HG03108 (cell line): Measurements from ENCODE around the gene GADL1.
A peak's percentile ranks its signal among the peaks of the same experiment; 100 is the strongest.

Experiments used
- ATAC-seq: cut with Tn5 transposase; IDR thresholded peaks from one replicate; pipeline ENCODE4 v1.9.1; 2021; ENCODE audit warnings: moderate library complexity; ENCODE audit not compliant: unreplicated experiment

Gene GADL1

DNA sequence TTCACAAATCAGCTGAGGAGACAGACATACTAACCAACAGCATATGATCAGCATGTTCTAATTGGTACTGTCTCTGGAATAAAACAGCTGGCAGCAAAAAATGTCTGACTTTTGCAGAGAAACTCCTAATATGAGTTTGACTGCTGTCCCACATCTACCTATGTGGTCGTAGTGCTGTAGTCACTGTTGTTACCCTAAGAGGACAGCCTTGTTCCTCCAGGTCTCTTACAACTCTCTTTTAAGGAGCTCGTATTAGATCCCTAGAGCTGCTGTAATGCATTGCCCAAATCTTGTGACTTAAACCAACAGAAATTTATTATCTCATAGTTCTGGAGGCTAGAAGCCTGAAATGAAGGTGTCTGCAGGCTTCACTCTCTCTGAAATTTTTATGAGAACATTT lies 195.9 kb downstream of the GADL1 start:
- no peak for ATAC-seq

DNA sequence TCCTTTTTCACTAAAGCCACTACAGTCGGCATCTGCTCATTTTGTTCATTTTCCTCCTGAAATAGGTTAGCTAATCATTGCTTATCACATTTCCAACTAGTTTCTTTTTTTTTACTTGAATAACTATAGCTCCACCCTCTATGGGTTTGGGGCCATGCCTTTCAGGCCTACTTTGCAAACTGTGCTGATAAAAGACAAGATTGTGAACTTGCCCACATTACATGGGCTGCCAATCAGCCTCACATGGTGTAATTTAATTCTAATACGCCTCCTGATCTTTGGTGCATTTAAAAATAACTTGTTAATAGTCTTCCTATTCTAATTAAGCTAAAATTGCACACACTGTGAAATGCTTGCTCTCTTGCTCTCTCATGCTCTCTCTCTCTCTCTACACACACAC lies 197.6 kb downstream of the GADL1 start:
- no peak for ATAC-seq

DNA sequence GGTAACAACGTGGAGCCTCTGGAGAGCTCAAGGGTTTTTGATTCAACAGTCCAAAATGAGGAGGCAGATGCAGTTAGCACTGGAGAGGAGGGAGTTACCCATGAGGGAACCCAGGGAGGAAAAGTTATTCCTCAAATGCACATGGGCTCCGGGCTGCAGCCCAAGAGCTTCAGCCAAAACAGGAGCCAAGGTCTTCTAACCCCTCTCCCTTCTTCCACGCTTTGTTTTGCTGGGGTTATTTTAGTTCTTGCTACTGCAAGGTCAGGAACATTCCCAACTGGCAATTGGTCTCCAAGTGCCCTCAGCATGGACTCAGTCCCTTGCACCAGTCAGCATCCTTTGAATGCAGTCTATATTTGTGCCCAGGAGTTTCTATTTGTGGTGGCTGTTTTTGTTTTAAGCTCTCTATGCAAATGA lies 198.1 kb downstream of the GADL1 start:
- no peak for ATAC-seq

DNA sequence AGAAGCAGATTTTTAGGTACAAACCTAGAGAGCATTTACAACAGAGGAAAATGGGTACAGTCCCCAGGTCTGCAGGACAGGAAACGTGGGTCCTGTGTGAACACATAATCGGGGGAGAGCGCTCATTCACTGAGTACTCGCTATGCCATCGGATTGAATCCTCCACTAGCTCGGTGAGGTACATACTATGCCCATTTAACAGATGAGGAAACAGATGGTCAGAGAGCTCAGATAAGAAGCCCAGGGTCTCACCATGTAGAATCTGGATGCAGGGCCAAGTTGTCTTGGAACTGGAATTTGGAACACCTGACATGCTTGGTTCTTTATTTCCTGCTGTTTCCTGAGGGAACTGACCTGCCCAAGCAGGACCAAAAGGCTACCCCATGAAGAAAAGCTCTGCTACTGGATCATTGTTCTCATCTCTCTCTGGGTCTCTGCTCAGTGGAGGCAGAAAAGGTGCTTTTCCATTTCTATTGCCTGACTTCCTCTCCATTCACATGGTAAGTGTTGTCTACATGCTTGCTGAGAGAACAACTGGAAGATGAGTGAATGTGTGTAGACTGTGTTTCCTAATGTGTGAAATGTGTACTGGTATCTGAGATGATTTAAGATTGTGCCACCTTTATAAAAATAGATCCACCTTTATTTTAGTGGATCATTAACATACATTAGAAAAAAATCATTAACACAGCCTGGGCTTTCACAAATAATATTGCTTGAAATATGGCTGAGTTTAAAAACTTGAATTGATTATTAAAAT lies 199.0 kb downstream of the GADL1 start:
- ATAC-seq: no peak

DNA sequence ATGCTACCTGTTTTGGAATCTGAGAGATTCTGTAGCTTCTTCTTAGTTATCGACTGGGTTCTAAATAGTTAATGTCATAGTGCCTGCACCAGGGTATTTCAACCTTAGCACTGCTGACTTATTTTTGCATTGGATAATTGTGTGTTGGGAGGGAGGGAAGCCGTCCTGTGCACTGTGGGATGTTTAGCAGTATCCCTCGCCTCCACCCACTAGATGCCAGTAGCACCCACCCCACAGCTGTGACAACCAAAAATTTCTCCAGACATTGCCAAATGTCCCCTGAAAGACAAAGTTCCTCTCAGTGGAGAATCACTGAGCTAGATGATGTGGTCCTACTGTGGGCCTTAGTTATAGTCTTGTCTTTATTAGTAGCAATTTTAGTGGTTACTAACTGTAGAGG lies 199.8 kb downstream of the GADL1 start:
- ATAC-seq: no peak

DNA sequence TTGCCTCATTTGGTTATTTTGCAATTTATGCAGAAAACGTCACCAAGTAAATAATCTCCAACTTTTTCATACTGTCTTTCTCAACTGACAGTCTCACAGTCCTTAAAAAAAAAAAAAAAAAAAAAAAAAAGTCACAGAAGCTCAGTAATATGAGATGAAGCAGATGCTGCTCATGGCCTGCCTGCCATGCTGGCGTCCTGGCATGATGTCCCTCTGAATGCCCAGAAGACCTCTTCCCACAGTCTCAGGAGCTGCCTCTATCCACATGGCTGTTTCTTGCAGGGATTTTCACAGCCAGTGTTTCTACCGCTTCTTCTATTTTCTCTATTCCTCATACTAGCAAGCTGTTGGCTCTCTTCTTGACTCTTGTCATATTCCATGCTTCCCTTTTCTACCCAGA lies 200.3 kb downstream of the GADL1 start:
- no peak for ATAC-seq

DNA sequence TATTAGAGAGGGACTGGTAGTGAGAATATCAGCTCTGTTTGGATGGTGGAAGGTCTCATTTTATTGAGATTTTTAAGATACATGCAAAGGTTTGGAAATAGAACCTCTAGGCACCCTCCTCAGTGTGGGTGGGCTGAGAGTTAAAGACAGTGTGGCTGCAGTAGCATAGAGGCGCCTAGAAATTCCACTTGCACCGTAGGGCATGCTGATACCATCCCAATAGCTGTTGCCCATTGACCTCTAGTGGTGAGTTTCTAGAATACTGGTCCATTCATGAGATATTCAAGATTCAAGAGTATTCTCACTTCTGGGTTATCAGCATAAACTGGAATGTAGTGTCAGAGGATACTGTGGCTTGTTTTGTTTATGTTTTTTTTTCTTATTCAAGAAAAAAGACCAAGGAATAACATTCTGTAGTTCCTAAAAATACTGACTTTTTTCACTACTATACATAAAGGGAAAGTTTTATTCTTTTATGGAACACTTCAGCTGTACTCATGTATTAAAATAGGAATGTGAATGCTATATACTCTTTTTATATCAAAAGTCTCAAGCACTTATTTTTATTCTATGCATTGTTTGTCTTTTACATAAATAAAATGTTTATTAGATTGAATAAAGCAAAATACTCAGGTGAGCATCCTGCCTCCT lies 200.9 kb downstream of the GADL1 start:
- ATAC-seq: peak; percentile 91

DNA sequence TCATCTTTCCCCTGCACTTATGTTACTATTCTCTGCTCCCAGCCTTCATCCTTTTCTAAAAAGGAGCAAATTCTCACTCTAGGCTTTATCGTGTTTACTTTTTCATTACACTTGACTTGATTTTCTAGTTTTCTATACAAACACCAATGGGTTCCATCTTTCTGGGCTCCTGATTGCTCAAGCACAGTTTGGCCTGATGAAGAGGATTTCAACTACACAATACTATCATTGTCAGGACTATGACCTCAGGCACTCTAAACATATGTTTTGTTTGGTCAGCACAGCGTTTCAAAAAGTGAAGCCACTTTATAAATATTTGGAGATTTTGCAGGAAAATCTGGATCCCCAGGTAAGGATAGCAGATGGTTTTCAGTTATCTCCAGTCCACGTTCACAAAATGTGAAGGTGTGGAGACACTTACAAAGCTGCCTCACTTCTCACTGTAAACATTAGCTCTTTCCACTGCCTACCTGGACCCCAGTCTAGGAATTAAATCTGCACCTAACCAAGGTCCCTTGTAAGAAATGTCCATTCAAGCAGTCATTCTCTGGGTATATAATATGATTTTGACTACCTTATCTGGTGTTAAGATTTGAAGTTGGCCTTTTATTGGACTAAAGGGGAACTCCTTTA lies 201.8 kb downstream of the GADL1 start:
- ATAC-seq: no peak

DNA sequence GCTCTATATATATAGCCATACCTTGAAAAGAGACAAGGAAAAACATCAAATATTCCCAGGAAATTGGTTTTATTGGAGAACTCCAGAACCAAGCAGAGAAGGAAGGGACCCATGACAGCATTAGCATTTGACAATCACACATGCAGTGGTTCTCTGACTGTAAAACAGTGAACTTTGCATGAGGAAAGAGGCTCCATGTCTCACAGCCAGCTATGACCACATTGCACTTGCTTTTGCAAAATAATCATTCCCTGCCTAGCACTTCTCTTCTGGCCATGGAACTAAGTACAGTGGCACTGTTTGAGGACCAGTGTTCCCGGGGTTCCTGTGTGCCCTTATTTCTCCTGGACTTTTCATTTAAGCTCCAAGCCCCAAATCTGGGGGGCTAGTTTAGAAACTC lies 202.5 kb downstream of the GADL1 start:
- ATAC-seq: no peak

DNA sequence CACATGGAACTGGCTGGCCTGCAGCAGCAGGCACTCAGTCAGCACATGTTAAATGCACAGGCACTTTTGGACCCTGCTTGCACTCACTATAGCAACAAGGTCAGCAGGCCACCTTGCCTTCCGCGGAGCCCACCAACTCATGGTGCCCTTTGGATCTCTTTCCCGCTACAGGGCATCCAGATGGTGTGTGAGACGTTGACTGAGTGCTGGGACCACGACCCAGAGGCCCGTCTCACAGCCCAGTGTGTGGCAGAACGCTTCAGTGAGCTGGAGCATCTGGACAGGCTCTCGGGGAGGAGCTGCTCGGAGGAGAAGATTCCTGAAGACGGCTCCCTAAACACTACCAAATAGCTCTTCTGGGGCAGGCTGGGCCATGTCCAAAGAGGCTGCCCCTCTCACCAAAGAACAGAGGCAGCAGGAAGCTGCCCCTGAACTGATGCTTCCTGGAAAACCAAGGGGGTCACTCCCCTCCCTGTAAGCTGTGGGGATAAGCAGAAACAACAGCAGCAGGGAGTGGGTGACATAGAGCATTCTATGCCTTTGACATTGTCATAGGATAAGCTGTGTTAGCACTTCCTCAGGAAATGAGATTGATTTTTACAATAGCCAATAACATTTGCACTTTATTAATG lies 203.1 kb downstream of the GADL1 start:
- ATAC-seq: no peak

DNA sequence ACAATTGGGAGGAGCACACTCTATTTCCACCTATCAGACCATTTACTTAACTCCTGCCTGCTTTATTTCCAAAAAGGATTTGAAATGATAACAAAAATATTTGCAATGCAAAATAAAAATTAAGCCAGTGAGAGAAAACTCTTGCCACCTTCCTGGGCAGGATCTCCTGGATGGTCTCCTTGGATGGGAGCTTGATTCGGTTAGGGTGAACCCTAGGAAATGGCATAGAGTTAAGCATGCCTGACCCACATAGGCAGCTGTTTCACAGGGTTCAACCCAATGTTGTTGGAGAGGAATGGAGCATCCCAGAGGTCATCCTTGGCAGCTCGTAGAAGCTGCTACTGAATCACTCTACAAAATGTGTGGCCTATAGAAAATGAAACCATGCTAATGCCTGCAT lies 204.3 kb downstream of the GADL1 start:
- ATAC-seq: no peak

DNA sequence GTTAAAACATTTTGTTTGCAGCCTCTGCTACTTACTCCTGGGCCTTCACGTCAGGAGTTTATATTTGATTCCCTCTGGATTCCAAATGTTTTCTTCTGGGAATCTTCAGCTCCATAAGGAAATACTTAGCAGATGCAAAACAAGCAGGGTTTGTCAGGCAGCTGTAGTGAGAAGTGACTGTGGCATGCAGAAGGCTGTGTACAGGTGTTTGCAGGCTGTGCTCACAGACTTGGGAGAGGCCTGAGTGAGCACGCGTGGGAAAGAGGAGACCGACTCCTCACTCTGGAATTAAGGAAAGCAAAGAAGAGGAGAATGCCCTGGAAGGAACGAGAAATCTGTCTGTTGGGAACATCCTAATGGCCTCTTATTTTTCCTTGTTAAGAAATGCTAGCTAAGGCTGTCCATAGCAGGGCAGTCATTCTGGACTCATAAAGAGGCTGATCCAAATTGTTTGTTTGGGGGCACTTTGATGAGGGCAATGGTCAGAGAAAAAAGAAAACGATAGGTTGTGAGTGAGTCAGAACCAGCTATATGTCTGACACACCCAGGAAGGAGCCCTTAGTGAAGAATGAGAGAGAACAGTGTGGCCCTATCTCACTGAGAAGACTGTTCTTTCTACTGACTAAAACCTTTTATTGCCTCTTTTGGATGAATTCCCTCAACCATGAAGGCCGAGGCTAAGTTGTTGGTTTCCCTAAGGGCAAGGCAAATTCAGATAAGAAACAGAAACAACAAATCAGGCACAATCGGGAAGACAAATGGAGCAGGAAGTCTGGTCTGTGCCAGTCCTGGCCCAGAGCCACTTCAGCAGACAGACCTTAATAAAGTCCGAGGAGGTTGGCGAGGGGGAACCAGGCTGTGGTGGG lies 205.5 kb downstream of the GADL1 start:
- no peak for ATAC-seq

DNA sequence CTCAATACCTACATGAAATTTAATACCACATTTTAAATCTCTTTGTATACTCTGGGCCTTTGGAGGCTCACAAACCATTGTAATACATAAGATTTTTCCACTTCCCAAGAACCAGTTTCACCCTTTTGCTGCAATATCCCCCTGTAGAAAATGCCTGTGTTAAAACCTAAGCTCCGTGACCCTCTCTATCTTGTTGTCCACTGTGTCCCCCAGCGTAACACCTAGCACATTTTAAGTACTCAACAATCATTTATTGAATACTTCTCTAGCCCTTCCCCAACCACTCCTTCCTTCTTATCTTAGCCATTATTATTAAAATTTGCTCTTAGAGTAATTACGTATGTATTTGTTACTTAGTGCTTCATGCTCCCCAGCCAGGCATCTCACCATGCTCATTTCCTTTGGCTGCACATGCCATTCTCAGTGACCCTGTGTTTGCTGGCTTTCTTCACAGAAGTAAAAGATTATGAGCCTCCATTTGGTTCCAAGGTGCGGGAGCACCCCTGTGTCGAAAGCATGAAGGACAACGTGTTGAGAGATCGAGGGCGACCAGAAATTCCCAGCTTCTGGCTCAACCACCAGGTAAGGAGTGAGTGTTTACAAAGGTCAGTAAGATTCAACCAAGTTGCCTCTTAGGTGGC lies 206.4 kb downstream of the GADL1 start:
- no peak for ATAC-seq

DNA sequence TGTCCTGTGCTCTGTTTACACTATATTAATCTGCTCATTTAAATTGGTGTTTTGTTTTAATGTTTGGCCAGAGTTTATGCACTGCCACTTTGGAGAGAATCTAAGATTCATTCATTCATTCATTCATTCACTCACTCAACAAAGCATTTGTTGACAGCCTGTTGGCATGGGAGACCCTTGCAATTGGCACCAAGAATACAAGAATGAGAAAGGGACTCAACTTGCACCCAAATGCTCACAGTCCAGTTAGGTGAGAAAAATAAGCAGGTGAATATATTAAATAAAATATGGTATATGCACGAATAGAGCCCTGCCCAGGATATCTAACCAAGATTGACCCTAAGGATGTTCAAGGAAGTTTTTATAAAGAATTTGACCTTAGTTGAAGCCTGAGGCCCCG lies 207.7 kb downstream of the GADL1 start:
- ATAC-seq: no peak

DNA sequence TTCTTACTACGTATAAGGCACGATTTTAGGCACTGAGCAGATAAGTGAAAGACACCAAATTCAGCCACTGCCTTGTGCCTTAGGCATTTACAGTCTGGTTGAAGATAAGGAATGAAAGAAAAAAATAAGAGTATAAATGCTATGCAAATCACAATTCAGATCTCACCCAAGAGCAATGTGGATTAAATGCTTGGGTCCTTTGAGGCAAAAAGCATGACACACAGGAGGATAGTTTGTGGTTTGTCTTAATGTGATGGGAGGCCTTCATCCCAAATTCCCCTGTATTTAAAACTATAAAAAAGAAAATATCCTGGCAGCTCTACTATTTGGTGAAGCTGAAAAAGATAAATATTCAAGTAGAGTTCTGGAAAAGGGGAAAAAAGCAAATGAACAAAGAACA lies 208.3 kb downstream of the GADL1 start:
- ATAC-seq: no peak

DNA sequence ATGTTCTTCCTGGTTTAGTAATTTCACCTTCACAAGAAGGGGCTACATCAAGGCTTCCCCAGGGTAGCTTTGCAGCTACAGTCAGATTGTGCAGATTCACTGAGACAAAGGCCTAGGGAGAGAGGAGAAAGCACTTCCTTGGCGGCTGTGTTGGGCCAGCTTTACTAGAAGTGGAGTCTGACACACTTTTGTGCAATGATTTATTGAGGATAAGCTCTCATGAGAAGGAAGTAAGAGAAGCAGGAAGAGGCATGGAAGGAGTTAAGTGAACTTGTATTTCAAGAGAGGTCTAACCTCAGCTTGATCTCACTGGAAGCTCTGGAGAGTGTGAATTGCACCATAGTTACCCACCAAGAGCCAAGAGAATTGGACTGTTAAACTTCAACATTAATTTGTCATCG lies 209.2 kb downstream of the GADL1 start:
- ATAC-seq: no peak

DNA sequence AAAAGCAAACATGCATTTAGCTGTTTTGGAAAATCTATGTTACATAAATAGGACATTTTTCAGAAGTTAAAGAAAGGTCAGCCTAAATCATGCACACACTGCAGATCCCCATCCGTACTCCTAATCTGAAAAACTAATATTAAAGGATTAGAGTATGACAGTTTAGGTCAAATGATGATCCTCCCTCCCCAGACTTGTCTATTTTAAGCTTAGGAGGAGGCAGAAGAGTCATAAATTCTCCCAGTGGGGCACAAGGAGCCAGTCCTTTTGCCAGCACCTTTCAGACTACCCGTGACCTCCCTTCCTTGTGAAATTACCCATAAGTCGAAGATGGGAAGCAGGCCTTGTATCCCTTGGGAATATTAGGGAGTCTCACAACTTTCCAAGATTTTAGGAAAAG lies 210.1 kb downstream of the GADL1 start:
- no peak for ATAC-seq

DNA sequence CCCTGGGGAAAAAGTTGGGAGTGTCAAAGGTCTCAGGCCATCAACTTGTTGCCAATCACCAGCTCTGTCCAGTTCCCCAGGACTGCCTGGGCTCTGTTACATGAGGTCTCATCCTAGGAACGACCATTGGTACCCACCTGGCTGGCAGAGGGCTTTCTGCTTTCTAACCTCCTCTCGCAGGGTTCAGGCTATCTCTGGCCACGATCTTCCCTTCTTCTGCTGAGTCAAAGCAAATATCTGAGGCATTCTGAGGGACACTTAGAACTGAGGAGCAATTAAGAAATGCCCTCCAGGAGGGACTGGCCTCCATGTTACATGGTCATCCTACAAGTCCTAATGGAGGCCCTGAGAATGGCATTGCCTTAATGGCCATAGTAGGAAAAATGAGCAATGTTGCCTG lies 210.7 kb downstream of the GADL1 start:
- no peak for ATAC-seq

DNA sequence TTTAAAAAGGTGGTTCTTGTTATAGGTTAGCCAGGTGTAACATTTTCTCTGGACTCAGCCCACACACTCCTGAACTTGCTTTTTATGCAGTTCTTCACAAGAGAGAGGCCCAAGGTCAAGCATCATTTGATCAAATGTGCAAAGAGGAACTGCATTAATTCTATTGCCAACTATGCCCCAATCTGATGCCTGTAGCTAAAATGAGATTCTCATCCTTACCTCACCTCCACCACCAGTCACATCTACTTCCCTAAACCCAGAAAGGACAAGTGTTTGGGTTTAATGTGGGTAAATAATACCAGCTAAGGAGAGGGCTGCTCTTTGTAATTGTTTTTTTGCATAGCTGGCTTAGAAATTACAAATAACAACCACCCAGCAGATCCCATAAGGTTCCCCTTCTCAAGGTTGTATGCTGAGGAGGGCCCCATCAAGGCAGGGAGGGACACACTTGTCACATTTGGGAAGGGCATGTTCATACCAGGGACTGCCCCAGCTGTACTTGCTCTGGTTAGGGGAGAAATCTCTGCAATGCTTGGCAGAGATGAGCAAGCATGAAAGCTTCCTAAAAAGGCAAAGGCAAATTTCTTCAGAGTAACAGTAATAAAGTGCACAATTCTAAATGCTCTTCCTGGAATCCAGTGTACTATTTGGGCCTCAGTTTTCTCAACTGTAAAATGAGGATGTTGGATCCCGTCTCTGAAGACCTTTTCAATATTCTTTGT lies 211.9 kb downstream of the GADL1 start:
- ATAC-seq: no peak
